HepG2 (cell line): ENCODE data around the gene PTCD1. TPM values are rescaled to one million over a fixed set of nuclear protein-coding genes. Genes with fewer than 3 reads are reported as not detected.
A peak's percentile ranks its signal among the peaks of the same experiment; 100 is the strongest.

ENCODE experiments used
- ADNP ChIP-seq: sonication (generic); formaldehyde crosslinking; IDR thresholded peaks from 2 replicates; pipeline ENCODE4 v1.4.0; 2020; ENCODE audit warnings: missing genetic modification reagents
- ARHGAP35 ChIP-seq: sonication (generic); formaldehyde crosslinking; IDR thresholded peaks from 2 replicates; pipeline ENCODE4 v1.9.0; 2022; ENCODE audit warnings: mild to moderate bottlenecking, inconsistent platforms, moderate library complexity, missing genetic modification reagents, borderline replicate concordance
- ARID2 ChIP-seq: sonication (generic); formaldehyde crosslinking; IDR thresholded peaks from 2 replicates; pipeline ENCODE4 v1.8.1; 2022; ENCODE audit warnings: mild to moderate bottlenecking, missing genetic modification reagents, borderline replicate concordance
- KDM3A ChIP-seq: IDR thresholded peaks from 2 replicates; pipeline ENCODE4 v1.6.1; 2018; ENCODE audit warnings: low read depth, missing compliant biosample characterization
- KLF11 ChIP-seq: IDR thresholded peaks from 2 replicates; pipeline ENCODE4 v1.6.1; 2016; ENCODE audit warnings: missing compliant biosample characterization
- MTF2 ChIP-seq: sonication (generic); formaldehyde crosslinking; IDR thresholded peaks from 2 replicates; pipeline ENCODE4 v1.5.0; 2020; ENCODE audit warnings: missing genetic modification reagents, borderline replicate concordance
- SMAD9 ChIP-seq: sonication (generic); formaldehyde crosslinking; IDR thresholded peaks from 2 replicates; pipeline ENCODE4 v1.5.1; 2020; ENCODE audit warnings: mild to moderate bottlenecking, missing genetic modification reagents
- WIZ ChIP-seq: sonication (generic); formaldehyde crosslinking; IDR thresholded peaks from 2 replicates; pipeline ENCODE4 v1.5.1; 2020; ENCODE audit warnings: mild to moderate bottlenecking, missing genetic modification reagents
- ZC3H4 ChIP-seq: sonication (generic); formaldehyde crosslinking; IDR thresholded peaks from 2 replicates; pipeline ENCODE4 v1.4.0; 2020; ENCODE audit warnings: missing genetic modification reagents, borderline replicate concordance
- ZFX ChIP-seq: sonication (generic); formaldehyde crosslinking; IDR thresholded peaks from 2 replicates; pipeline ENCODE4 v1.4.0; 2020; ENCODE audit warnings: mild to moderate bottlenecking, low read depth, missing genetic modification reagents, moderate library complexity
- ZNF101 ChIP-seq: sonication (generic); formaldehyde crosslinking; IDR thresholded peaks from 2 replicates; pipeline ENCODE4 v1.4.0; 2020; ENCODE audit warnings: mild to moderate bottlenecking, low read depth, missing genetic modification reagents, borderline replicate concordance
- ZNF652 ChIP-seq: IDR thresholded peaks from 2 replicates; pipeline ENCODE4 v1.6.1; 2016; ENCODE audit warnings: low read depth, borderline replicate concordance
- ZNF710 ChIP-seq: sonication (generic); formaldehyde crosslinking; IDR thresholded peaks from 2 replicates; pipeline ENCODE4 v1.5.0; 2020; ENCODE audit warnings: mild to moderate bottlenecking, missing genetic modification reagents, borderline replicate concordance
- polyA plus RNA-seq, 8 experiments: library from polyadenylated mRNA; depleted of rRNA in 3 of 8; stranded (reverse) in 7 of 8; unstranded in 1 of 8; fragments of >200 nt; fragmentation: Illumina TruSeq in 4 of 8; extraction: Trizol in 4 of 8; gene quantifications; 2 replicates each; pipeline versions ENCODE4 v1.2.1 to v1.2.3, GENCODE V29; 2011 to 2016; ENCODE audit warnings: low read depth in 4 of 8, missing spikeins in 1 of 8, mixed read lengths in 1 of 8; ENCODE audit not compliant: insufficient read depth in 1 of 8
- total RNA-seq, 5 experiments: library from RNA; depleted of rRNA; stranded (reverse); fragments of >200 nt; fragmentation: Illumina TruSeq; extraction: Trizol; gene quantifications; 2 replicates each; pipeline ENCODE4 v1.2.3, GENCODE V29; 2016; ENCODE audit warnings: low read depth in 1 of 5
- TF ChIP-seq, protein P1 (sequence below): sonication (generic); formaldehyde crosslinking; IDR thresholded peaks from 2 replicates; pipeline ENCODE4 v1.9.0; 2021; ENCODE audit warnings: missing genetic modification reagents, borderline replicate concordance
- TF ChIP-seq, protein P2 (sequence below): IDR thresholded peaks from 2 replicates; pipeline ENCODE4 v1.6.1; 2012; ENCODE audit warnings: low read depth, low read length, improper control_type of control experiment
- TF ChIP-seq, protein P3 (sequence below): sonication (generic); formaldehyde crosslinking; IDR thresholded peaks from 2 replicates; pipeline ENCODE4 v1.4.0; 2020; ENCODE audit warnings: mild to moderate bottlenecking, missing genetic modification reagents, borderline replicate concordance

Gene PTCD1
- total and polyA plus RNA-seq, 2 of the 13 experiments (the other 11 are each of a cell fraction or from before 2014, with no cell fraction given), result 3.0 to 8.4 TPM

GRCh38 chr7:99408379-99409191 is 30.0 kb downstream of the PTCD1 start, which contains the start of the genes BUD31 and PDAP1 (continued):
- 0 out of 2 replicates have a peak, but pooled peaks have one; percentile 28 for TF ChIP-seq ARID2
- TF ChIP-seq, protein P1, sequence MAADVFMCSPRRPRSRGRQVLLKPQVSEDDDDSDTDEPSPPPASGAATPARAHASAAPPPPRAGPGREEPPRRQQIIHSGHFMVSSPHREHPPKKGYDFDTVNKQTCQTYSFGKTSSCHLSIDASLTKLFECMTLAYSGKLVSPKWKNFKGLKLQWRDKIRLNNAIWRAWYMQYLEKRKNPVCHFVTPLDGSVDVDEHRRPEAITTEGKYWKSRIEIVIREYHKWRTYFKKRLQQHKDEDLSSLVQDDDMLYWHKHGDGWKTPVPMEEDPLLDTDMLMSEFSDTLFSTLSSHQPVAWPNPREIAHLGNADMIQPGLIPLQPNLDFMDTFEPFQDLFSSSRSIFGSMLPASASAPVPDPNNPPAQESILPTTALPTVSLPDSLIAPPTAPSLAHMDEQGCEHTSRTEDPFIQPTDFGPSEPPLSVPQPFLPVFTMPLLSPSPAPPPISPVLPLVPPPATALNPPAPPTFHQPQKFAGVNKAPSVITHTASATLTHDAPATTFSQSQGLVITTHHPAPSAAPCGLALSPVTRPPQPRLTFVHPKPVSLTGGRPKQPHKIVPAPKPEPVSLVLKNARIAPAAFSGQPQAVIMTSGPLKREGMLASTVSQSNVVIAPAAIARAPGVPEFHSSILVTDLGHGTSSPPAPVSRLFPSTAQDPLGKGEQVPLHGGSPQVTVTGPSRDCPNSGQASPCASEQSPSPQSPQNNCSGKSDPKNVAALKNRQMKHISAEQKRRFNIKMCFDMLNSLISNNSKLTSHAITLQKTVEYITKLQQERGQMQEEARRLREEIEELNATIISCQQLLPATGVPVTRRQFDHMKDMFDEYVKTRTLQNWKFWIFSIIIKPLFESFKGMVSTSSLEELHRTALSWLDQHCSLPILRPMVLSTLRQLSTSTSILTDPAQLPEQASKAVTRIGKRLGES, result 0 out of 2 replicates have a peak, but pooled peaks have one; percentile 40
- TF ChIP-seq WIZ (CRISPR knock-in tag), result no peak; the same call in 1 of the 2 replicates
- TF ChIP-seq KDM3A (CRISPR knock-in tag), result peak; percentile 45; the same call in 1 of the 2 replicates
- TF ChIP-seq KLF11 (CRISPR knock-in tag), result peak; percentile 42
- TF ChIP-seq ZNF652 (CRISPR knock-in tag), result 0 out of 2 replicates have a peak, but pooled peaks have one; percentile 10
- no peak for TF ChIP-seq SMAD9 (CRISPR knock-in tag)
- TF ChIP-seq ADNP (CRISPR knock-in tag), result no peak
- no peak for TF ChIP-seq ZNF101 (CRISPR knock-in tag)
- TF ChIP-seq MTF2 (CRISPR knock-in tag), result no peak
- TF ChIP-seq ZNF710 (CRISPR knock-in tag), result peak; percentile 40; the same call in 1 of the 2 replicates
- TF ChIP-seq, protein P2, sequence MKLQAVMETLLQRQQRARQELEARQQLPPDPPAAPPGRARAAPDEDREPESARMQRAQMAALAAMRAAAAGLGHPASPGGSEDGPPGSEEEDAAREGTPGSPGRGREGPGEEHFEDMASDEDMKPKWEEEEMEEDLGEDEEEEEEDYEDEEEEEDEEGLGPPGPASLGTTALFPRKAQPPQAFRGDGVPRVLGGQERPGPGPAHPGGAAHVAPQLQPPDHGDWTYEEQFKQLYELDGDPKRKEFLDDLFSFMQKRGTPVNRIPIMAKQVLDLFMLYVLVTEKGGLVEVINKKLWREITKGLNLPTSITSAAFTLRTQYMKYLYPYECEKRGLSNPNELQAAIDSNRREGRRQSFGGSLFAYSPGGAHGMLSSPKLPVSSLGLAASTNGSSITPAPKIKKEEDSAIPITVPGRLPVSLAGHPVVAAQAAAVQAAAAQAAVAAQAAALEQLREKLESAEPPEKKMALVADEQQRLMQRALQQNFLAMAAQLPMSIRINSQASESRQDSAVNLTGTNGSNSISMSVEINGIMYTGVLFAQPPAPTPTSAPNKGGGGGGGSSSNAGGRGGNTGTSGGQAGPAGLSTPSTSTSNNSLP, result no peak; the same call in 1 of the 2 replicates
- TF ChIP-seq ZFX (CRISPR knock-in tag), result peak; percentile 85
- no peak for TF ChIP-seq ZC3H4 (CRISPR knock-in tag)
- TF ChIP-seq ARHGAP35, result no peak; the same call in none of the 2 replicates
- TF ChIP-seq, protein P3, sequence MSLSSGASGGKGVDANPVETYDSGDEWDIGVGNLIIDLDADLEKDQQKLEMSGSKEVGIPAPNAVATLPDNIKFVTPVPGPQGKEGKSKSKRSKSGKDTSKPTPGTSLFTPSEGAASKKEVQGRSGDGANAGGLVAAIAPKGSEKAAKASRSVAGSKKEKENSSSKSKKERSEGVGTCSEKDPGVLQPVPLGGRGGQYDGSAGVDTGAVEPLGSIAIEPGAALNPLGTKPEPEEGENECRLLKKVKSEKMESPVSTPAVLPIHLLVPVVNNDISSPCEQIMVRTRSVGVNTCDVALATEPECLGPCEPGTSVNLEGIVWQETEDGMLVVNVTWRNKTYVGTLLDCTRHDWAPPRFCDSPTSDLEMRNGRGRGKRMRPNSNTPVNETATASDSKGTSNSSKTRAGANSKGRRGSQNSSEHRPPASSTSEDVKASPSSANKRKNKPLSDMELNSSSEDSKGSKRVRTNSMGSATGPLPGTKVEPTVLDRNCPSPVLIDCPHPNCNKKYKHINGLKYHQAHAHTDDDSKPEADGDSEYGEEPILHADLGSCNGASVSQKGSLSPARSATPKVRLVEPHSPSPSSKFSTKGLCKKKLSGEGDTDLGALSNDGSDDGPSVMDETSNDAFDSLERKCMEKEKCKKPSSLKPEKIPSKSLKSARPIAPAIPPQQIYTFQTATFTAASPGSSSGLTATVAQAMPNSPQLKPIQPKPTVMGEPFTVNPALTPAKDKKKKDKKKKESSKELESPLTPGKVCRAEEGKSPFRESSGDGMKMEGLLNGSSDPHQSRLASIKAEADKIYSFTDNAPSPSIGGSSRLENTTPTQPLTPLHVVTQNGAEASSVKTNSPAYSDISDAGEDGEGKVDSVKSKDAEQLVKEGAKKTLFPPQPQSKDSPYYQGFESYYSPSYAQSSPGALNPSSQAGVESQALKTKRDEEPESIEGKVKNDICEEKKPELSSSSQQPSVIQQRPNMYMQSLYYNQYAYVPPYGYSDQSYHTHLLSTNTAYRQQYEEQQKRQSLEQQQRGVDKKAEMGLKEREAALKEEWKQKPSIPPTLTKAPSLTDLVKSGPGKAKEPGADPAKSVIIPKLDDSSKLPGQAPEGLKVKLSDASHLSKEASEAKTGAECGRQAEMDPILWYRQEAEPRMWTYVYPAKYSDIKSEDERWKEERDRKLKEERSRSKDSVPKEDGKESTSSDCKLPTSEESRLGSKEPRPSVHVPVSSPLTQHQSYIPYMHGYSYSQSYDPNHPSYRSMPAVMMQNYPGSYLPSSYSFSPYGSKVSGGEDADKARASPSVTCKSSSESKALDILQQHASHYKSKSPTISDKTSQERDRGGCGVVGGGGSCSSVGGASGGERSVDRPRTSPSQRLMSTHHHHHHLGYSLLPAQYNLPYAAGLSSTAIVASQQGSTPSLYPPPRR, result no peak; the same call in 1 of the 2 replicates
